ENCODE data around the gene STARD13. TPM values are rescaled to one million over a fixed set of nuclear protein-coding genes. Genes with fewer than 3 reads are reported as not detected.
"Not testable (repeated sequence)": the region's sequence is repeated elsewhere in the genome, so short reads cannot be mapped to it uniquely, and the experiment has no call there.

The STARD13 gene
- polyA plus RNA-seq, 1 donor (not counting 4 experiments of a cell fraction or from before 2014, with no cell fraction given), result 11.9 TPM

- TF ChIP-seq CTCF (optimal IDR thresholded peaks at IDR 0.05 in 1 of 3, IDR thresholded peaks at IDR 0.05 in 1 of 3, conservative IDR thresholded peaks at IDR 0.05 in 1 of 3; ENCODE audit: extremely low read depth in 1 of 3, insufficient read depth in 2 of 3, low read length in 3 of 3) (no peak), EZH2 (IDR thresholded peaks at IDR 0.05; ENCODE audit: low read length) (no peak)
- dilution Hi-C loops (cut with MboI; ENCODE audit: extremely low pct_ligation_motif_present, low sequenced_read_pairs), result no loop called here
- Histone ChIP-seq H3K36me3 (ENCODE audit: control insufficient read depth in 2 of 2, extremely low read depth in 1 of 2, insufficient read depth in 2 of 2, low read length in 2 of 2) (peaks cover 11 to 12% of the 10 kb centered on the region in 2 experiments), H2AFZ (ENCODE audit: control insufficient read depth, low read length) (no peak overlapping the region), H3K27me3 (ENCODE audit: control insufficient read depth, extremely low read depth, insufficient read depth, low read length) (no peaks in the 10 kb centered on the region), H3K9me3 (ENCODE audit: control insufficient read depth, low read depth, low read length) (peaks cover 2% of the 10 kb centered on the region), H3K79me2 (ENCODE audit: control insufficient read depth, insufficient read depth, low read length) (peaks cover 2% of the 10 kb centered on the region), H3K4me1 (ENCODE audit: control insufficient read depth, extremely low read depth, insufficient read depth, low read length) (peaks cover 14% of the 10 kb centered on the region), H3K9ac (ENCODE audit: control insufficient read depth, extremely low read depth, insufficient read depth, low read length) (no peak overlapping the region), H3K9me1 (ENCODE audit: control insufficient read depth, extremely low read depth, insufficient read depth, low read length) (no peaks in the 10 kb centered on the region), H4K20me1 (ENCODE audit: control insufficient read depth, extremely low read depth, insufficient read depth, low read length) (no peaks in the 10 kb centered on the region), H3K4me3 (ENCODE audit: control insufficient read depth in 2 of 3, extremely low read depth in 1 of 3, insufficient read depth in 2 of 3, low read depth in 1 of 3, low read length in 3 of 3) (no peak overlapping the region), H3K27ac (ENCODE audit: control insufficient read depth, insufficient read depth, low read length) (no peak overlapping the region), H3K4me2 (ENCODE audit: control insufficient read depth, extremely low read depth, insufficient read depth, low read depth, low read length) (no peak overlapping the region)
- DNase-seq (ENCODE audit: low read depth, low spot score) (no peak), FAIRE-seq (no peak)
Measured at GRCh38 chr13:33164331-33164730, 121.2 kb downstream of the STARD13 start.

GRCh38 chr13:33162725-33163124 lies 122.8 kb downstream of the STARD13 start:
- H3K79me2 ChIP-seq (ENCODE audit: control insufficient read depth, insufficient read depth, low read length); H3K9ac ChIP-seq (ENCODE audit: control insufficient read depth, extremely low read depth, insufficient read depth, low read length); H3K9me1 ChIP-seq (ENCODE audit: control insufficient read depth, extremely low read depth, insufficient read depth, low read length); DNase-seq (ENCODE audit: low read depth, low spot score); dilution Hi-C loops (cut with MboI; ENCODE audit: extremely low pct_ligation_motif_present, low sequenced_read_pairs); FAIRE-seq; H3K27ac ChIP-seq (ENCODE audit: control insufficient read depth, insufficient read depth, low read length); H3K27me3 ChIP-seq (ENCODE audit: control insufficient read depth, extremely low read depth, insufficient read depth, low read length); H3K9me3 ChIP-seq (ENCODE audit: control insufficient read depth, low read depth, low read length); H4K20me1 ChIP-seq (ENCODE audit: control insufficient read depth, extremely low read depth, insufficient read depth, low read length); H3K4me2 ChIP-seq (ENCODE audit: control insufficient read depth, extremely low read depth, insufficient read depth, low read depth, low read length); H3K4me3 ChIP-seq (ENCODE audit: control insufficient read depth in 2 of 3, extremely low read depth in 1 of 3, insufficient read depth in 2 of 3, low read depth in 1 of 3, low read length in 3 of 3); H2AFZ ChIP-seq (ENCODE audit: control insufficient read depth, low read length); H3K4me1 ChIP-seq (ENCODE audit: control insufficient read depth, extremely low read depth, insufficient read depth, low read length): not testable (repeated sequence)
- H3K36me3 ChIP-seq (ENCODE audit: control insufficient read depth in 2 of 2, extremely low read depth in 1 of 2, insufficient read depth in 2 of 2, low read length in 2 of 2), result peaks cover 12 to 15% of the 10 kb centered on the region in 2 experiments

- Histone ChIP-seq H3K9ac (ENCODE audit: control insufficient read depth, extremely low read depth, insufficient read depth, low read length) (no peak overlapping the region), H3K79me2 (ENCODE audit: control insufficient read depth, insufficient read depth, low read length) (no peaks in the 10 kb centered on the region), H3K27ac (ENCODE audit: control insufficient read depth, insufficient read depth, low read length) (no peak overlapping the region), H2AFZ (ENCODE audit: control insufficient read depth, low read length) (no peak overlapping the region), H4K20me1 (ENCODE audit: control insufficient read depth, extremely low read depth, insufficient read depth, low read length) (no peaks in the 10 kb centered on the region), H3K27me3 (ENCODE audit: control insufficient read depth, extremely low read depth, insufficient read depth, low read length) (no peaks in the 10 kb centered on the region), H3K4me2 (ENCODE audit: control insufficient read depth, extremely low read depth, insufficient read depth, low read depth, low read length) (no peak overlapping the region), H3K4me1 (ENCODE audit: control insufficient read depth, extremely low read depth, insufficient read depth, low read length) (no peaks in the 10 kb centered on the region), H3K36me3 (ENCODE audit: control insufficient read depth in 2 of 2, extremely low read depth in 1 of 2, insufficient read depth in 2 of 2, low read length in 2 of 2) (peaks cover 1 to 11% of the 10 kb centered on the region in 2 experiments), H3K9me1 (ENCODE audit: control insufficient read depth, extremely low read depth, insufficient read depth, low read length) (no peaks in the 10 kb centered on the region), H3K9me3 (ENCODE audit: control insufficient read depth, low read depth, low read length) (peaks cover 2% of the 10 kb centered on the region), H3K4me3 (ENCODE audit: control insufficient read depth in 2 of 3, extremely low read depth in 1 of 3, insufficient read depth in 2 of 3, low read depth in 1 of 3, low read length in 3 of 3) (no peak overlapping the region)
- dilution Hi-C loops (cut with MboI; ENCODE audit: extremely low pct_ligation_motif_present, low sequenced_read_pairs), result no loop called here
- FAIRE-seq, result no peak
- TF ChIP-seq CTCF (optimal IDR thresholded peaks at IDR 0.05 in 1 of 3, IDR thresholded peaks at IDR 0.05 in 1 of 3, conservative IDR thresholded peaks at IDR 0.05 in 1 of 3; ENCODE audit: extremely low read depth in 1 of 3, insufficient read depth in 2 of 3, low read length in 3 of 3) (no peak), EZH2 (IDR thresholded peaks at IDR 0.05; ENCODE audit: low read length) (no peak)
- no peak for DNase-seq (ENCODE audit: low read depth, low spot score)
Measured at GRCh38 chr13:33158816-33159215, 126.7 kb downstream of the STARD13 start.
